ENCODE data around the gene TRAF3IP3. TPM values are rescaled to one million over a fixed set of nuclear protein-coding genes. Genes with fewer than 3 reads are reported as not detected.

TRAF3IP3 gene
- total RNA-seq, 1 experiment from 2014 or later = 0.34 TPM

GRCh38 chr1:209710847-209711246, 45.0 kb upstream of the TRAF3IP3 start:
- ChIA-PET RAD21 (ENCODE audit: low non-redundant PET in 1 of 2, low total read pairs in 2 of 2, uncharacterized antibody in 2 of 2, unreplicated experiment in 2 of 2) (no interaction called here), CTCF (no interaction called here), POLR2A (no interaction called here)
- DNase-seq (ENCODE audit: low read depth, low spot score) = no peak
- H3K9me3 ChIP-seq (ENCODE audit: control insufficient read depth in 1 of 2, insufficient read depth in 1 of 2, low read depth in 1 of 2, low read length in 2 of 2) = no peaks in the 10 kb centered on the region
- H3K36me3 ChIP-seq (ENCODE audit: control insufficient read depth in 1 of 2, insufficient read depth in 2 of 2, low read length in 2 of 2) = no peaks in the 10 kb centered on the region
- no peak for TF ChIP-seq EZH2 (IDR thresholded peaks at IDR 0.05)
- no peak for TF ChIP-seq SIN3A (IDR thresholded peaks at IDR 0.05; ENCODE audit: low read depth)
- no peak for TF ChIP-seq CBX3 (IDR thresholded peaks at IDR 0.05; ENCODE audit: low read depth)
- TF ChIP-seq POLR2AphosphoS5 (IDR thresholded peaks at IDR 0.05; ENCODE audit: low read depth, low read length) = no peak
- no peak for TF ChIP-seq CEBPB (IDR thresholded peaks at IDR 0.05; ENCODE audit: low read depth)
- no peak for TF ChIP-seq SP1 (IDR thresholded peaks at IDR 0.05; ENCODE audit: low read depth)
- TF ChIP-seq TCF7L2 (IDR thresholded peaks at IDR 0.05; ENCODE audit: borderline replicate concordance, extremely low read depth, insufficient read depth, insufficient read length) = no peak
- no peak for TF ChIP-seq JUND (IDR thresholded peaks at IDR 0.05)
- no peak for TF ChIP-seq EZH2phosphoT487 (IDR thresholded peaks at IDR 0.05; ENCODE audit: borderline replicate concordance)
- no peak for TF ChIP-seq SRF (IDR thresholded peaks at IDR 0.05; ENCODE audit: low read depth)
- no peak for TF ChIP-seq REST (IDR thresholded peaks at IDR 0.05; ENCODE audit: low read depth)
- no peak for TF ChIP-seq ZBTB33 (IDR thresholded peaks at IDR 0.05; ENCODE audit: extremely low read depth, insufficient replicate concordance, low read length)
- no peak for TF ChIP-seq POLR2A (IDR thresholded peaks at IDR 0.05; ENCODE audit: borderline replicate concordance, extremely low read depth, insufficient read depth, insufficient read length)
- TF ChIP-seq ELF1 (IDR thresholded peaks at IDR 0.05; ENCODE audit: borderline replicate concordance, low read depth) = no peak
- TF ChIP-seq FOSL1 (IDR thresholded peaks at IDR 0.05; ENCODE audit: low read depth) = no peak
- TF ChIP-seq YY1 (IDR thresholded peaks at IDR 0.05; ENCODE audit: extremely low read depth, insufficient replicate concordance, low read depth, low read length) = no peak
- TF ChIP-seq ZNF274 (IDR thresholded peaks at IDR 0.05; ENCODE audit: low read depth, low read length) = no peak
- no peak for TF ChIP-seq ATF3 (IDR thresholded peaks at IDR 0.05)
- no peak overlapping the region for H3K4me3 ChIP-seq (replicated peaks in 1 of 2; ENCODE audit: low read depth in 1 of 2, low read length in 2 of 2)
- no peak for ATAC-seq
- peaks cover 12% of the 10 kb centered on the region; the same call in 1 of the 2 replicates for H3K27me3 ChIP-seq (ENCODE audit: insufficient read depth, low read length)
- H3K79me2 ChIP-seq (ENCODE audit: insufficient read depth, low read length) = no peaks in the 10 kb centered on the region
- no peak overlapping the region for H3K4me2 ChIP-seq (ENCODE audit: low read length)
- no peak overlapping the region for H2AFZ ChIP-seq (ENCODE audit: low read depth, low read length, poor library complexity, severe bottlenecking)
- no TSS peak for BruUV-seq (replicated peaks)
- H3K27ac ChIP-seq (ENCODE audit: low read depth, low read length) = no peak overlapping the region
- no peaks in the 10 kb centered on the region for H3K9me2 ChIP-seq (ENCODE audit: insufficient read depth)
- intact Hi-C loops (cut with micrococcal nuclease) = no loop called here
- no peaks in the 10 kb centered on the region for H4K20me1 ChIP-seq (ENCODE audit: insufficient read depth)
- H3K4me1 ChIP-seq (ENCODE audit: control insufficient read depth in 1 of 2, insufficient read depth in 2 of 2, low read length in 2 of 2) = no peaks in the 10 kb centered on the region
- no peak overlapping the region for H3K9ac ChIP-seq (ENCODE audit: low read length)
